GM19043 (cell line): ENCODE results near the gene DLG5.
"Not testable (repeated sequence)": the region's sequence is repeated elsewhere in the genome, so short reads cannot be mapped to it uniquely, and the experiment has no call there.

Experiments
- ATAC-seq: cut with Tn5 transposase; IDR thresholded peaks from one replicate; pipeline ENCODE4 v1.9.1; 2021; ENCODE audit warnings: low read depth; ENCODE audit not compliant: unreplicated experiment

Gene DLG5

GRCh38 chr10:77780180-77780579 is 146.4 kb downstream of the DLG5 start:
- no peak for ATAC-seq

DNA sequence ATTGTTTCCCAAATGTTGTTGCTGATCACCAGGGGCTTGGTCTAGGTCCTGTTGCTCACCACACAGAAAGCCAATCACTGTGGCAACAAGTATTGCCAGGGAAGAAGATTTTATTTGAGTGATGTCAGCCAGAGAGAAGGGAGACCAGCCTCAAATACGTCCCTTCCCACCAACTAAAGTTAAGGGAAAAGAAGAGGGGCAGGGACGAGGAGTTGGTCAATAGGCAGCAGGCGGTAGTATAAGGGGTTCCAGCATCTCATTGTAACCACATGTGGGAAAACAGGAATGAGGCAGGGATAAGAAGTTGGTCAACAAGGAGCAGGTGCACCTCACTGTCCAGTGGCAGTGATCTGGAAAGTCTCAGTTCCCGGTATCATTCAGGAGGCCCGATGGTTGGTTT is 150.1 kb downstream of the DLG5 start:
- ATAC-seq, result no peak

- no peak for ATAC-seq
Measured at GRCh38 chr10:77774940-77775391, 151.6 kb downstream of the DLG5 start.

DNA sequence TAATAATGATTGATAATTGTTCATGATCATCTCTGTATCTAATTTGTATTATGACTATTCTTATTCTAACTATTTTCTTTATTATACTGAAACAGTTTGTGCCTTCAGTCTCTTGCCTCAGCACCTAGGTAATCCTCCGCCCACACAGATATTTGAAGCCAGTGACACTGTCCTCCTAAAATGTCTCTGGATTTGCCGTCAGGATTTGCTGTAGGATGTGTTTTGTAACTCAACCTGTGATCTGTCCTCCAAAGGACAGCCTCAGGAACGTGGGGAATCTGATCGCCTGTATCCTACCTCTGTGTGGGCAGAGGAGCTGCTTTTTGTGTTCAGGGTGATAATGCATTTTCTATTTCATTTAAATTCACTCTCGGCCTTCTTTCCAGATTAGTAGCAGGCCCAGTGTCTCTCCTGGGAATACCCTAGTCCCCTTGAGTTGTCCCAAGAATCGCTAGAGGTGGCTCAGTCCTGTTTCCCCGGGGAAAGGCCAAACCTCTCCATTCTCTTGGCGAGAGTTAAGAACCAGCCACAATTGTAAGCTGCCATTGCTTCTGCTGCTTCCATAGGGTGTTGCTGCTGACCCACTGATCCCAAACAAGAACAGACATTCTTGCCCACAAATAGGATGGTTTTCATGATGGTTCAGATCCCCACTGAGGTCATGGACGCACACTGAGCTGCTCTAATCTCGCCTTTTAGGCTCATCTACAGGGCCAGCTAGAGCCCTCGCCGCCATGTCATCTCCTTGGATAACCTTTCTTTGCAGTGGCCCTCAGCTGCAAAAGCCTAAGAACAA is 152.7 kb downstream of the DLG5 start:
- ATAC-seq, result no peak

DNA sequence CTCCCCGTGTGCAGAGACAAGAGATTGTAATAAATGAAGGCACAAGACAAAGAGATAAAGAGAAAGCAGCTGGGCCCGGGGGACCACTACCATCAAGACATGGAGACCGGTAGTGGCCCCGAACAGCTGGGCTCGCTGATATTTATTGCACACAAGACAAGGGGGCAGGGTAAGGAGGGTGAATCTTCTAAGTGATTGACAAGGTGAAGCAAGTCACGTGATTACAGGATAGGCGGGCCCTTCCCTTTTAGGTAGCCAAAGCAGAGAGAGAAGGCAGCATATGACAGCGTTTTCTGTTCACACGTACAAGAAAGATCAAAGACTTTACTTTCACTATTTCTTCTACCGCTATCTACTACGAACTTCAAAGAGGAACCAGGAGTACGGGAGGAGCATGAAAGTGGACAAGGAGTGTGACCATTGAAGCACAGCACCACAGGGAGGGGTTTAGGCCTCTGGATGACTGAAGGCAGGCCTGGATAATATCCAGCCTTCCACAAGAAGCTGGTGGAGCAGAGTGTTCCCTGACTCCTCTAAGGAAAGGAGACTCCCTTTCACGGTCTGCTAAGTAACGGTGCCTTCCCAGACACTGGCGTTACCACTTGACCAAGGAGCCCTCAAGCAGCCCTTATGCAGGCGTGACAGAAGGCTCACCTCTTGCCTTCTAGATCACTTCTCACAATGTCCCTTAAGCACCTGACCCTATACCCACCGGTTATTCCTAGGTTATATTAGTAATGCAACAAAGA is 153.5 kb downstream of the DLG5 start:
- not testable (repeated sequence) for ATAC-seq

- no peak for ATAC-seq
Measured at GRCh38 chr10:77771851-77772250, 154.7 kb downstream of the DLG5 start.

DNA sequence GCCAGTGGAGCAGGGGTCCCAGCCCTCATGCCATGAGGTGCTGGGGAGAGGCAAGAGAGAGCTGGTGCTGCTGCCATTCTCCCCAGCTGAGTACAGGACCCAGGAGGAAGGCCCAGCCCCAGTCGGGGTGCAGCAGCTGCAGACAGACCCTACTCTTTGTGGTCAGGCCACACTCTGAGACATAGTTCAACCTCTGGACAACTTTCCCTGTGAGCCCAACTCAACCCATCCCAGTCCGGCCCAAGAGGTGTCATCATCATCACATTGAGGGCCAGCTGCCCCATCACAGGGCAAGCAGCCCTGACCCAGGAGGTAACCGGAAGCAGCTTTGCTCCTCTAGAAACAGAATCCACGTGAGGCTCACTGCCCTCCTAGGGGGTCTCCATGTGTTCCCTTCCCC is 155.1 kb downstream of the DLG5 start:
- no peak for ATAC-seq

- no peak for ATAC-seq
Measured at GRCh38 chr10:77770868-77771175, 155.7 kb downstream of the DLG5 start.

DNA sequence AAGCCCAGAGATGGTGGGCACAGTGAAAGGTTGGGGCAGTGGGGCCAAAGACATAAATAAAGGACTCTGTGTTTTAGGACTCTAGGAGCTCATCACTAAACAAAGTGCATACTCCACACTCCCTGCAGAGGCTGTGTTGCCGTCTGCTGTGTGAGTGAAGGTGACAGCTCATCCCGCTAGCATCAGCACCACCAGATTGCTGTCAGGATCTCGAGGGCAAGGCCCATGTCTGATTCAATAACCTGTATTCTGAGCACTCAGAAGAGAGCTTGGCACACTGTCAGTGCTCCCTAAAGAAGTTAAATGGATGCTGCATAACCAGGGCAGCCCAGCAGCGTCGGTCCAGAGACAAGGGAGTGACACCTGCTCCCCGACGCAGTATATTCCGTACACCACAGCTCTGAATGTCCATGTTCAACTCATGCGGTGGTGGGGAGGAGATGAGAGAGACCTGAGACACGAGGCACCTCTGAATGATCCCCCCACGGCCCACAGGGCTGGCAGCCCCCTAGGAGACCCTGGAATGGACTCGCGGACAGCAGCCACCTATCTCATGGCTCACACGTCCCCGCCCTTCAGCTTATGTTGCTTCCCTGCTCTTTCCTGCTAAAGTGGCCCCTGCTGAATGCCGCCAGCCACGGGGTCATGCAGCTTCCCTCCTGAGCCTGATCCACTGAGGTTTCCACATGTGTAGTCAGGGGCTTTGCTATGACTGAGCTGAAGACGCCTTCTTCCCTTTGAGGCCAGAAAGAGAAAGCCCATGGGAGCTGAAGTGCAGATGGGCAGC is 156.3 kb downstream of the DLG5 start:
- no peak for ATAC-seq

GRCh38 chr10:77768039-77768438 is 158.5 kb downstream of the DLG5 start:
- ATAC-seq, result no peak

GRCh38 chr10:77763453-77764430 is 162.8 kb downstream of the DLG5 start:
- ATAC-seq, result no peak

DNA sequence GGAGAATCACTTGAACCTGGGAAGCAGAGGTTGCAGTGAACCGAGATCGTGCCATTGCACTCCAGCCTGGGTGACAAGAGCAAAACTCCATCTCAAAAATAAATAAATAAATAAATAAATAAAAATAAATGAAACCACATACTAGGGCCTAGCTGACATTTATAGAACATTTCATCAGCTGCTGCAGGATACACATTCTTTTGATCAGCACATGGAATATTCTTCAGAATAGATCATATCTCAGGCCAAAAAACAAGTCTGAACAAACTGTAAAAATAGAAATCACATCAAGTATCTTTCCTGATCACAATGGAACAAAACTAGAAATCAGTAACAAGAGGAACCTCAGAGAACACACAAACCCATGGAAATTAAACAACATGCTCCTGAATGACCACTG is 168.1 kb downstream of the DLG5 start:
- not testable (repeated sequence) for ATAC-seq

- no peak for ATAC-seq
Measured at GRCh38 chr10:77756319-77757232, 170.0 kb downstream of the DLG5 start.

GRCh38 chr10:77746047-77746707 is 180.4 kb downstream of the DLG5 start:
- no peak for ATAC-seq

DNA sequence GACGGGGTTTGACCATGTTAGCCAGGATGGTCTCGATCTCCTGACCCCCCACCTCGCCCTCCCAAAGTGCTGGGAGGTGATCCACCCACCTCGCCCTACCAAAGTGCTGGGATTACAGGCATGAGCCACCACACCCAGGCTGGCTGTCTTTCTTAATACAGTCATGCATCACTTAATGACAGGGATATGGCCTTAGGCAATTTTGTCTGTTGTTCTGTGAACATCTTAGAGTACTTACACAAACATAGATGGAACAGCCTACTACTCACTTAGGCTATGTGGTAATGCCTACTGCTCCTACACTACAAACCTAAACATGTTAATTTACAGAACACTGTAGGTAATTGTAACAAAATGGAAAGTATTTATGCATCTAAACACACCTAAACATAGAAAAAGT is 182.3 kb downstream of the DLG5 start:
- no peak for ATAC-seq

DNA sequence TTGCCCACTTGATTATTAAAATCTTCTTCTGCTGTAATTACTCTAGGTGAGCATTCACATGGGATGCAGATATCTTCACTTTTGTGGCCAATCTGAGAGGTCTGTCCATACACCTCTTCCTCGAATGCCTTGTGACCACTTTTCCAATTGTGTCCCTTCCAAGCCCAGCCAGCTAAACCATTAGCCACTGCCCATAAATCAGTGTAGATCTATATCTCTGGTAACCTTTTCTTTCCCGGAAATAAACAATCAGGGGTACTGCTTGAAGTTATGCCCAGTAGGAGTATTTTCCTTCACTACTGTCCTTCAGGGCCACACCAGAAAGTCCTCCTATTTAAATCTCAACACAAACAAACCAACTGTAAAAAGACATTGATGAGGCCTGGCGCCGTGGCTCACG is 184.4 kb downstream of the DLG5 start:
- ATAC-seq, result no peak

DNA sequence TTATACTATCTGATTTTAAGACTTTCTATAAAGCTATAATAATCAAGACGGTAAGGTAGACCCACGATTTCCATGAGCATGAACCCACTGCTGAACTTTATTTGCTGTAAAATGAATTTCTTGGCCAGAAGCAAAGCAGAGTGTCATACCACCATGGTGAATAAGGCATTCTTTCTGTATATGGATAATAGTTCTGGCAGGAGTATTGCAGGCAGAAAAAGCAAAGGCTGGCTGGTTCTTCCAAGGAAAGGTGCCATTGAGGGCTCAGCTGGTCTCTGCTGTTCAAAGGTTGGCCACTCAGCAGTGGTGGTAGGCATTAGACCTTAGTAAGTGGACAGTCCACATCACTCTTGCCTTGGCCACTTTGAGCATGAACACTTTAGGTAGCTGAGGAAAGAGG is 184.8 kb downstream of the DLG5 start:
- no peak for ATAC-seq
